Stimulated activated naive CD8-positive, alpha-beta T cell treated with anti-CD3 and anti-CD28 coated beads, Interleukin-15, amount 100 ng/mL, for 72 hours (primary cell): Measurements from ENCODE around the gene CXCL11.
"Not testable (repeated sequence)": the region's sequence is repeated elsewhere in the genome, so short reads cannot be mapped to it uniquely, and the experiment has no call there.

ENCODE experiments used
- ATAC-seq: fragments of 150-1000 bp; cut with Tn5 transposase; 2 replicates; pipeline ENCODE4 v1.10.0; 2021; ENCODE audit warnings: mild to moderate bottlenecking, moderate library complexity
- DNase-seq, 2 donors: peaks; one replicate each; pipeline ENCODE4 v3.0.0; 2021 to 2022
- H3K27ac Mint-ChIP-seq, 2 donors: one replicate each; pipeline ENCODE4 v1.8.0; 2022; ENCODE audit warnings: mild to moderate bottlenecking in 2 of 2, mixed read lengths in 2 of 2, moderate library complexity in 2 of 2
- H3K27me3 Mint-ChIP-seq: one replicate; pipeline ENCODE4 v1.8.0; 2022; ENCODE audit warnings: mixed read lengths
- H3K4me1 Mint-ChIP-seq: one replicate; pipeline ENCODE4 v1.8.0; 2022; ENCODE audit warnings: mild to moderate bottlenecking, mixed read lengths
- H3K4me3 Mint-ChIP-seq, 2 donors: one replicate each; pipeline ENCODE4 v1.8.0; 2022; ENCODE audit warnings: mild to moderate bottlenecking in 2 of 2, mixed read lengths in 2 of 2, moderate library complexity in 1 of 2
- H3K9me3 Mint-ChIP-seq, 2 donors: one replicate each; pipeline ENCODE4 v1.8.0; 2022; ENCODE audit warnings: mixed read lengths in 2 of 2

Gene CXCL11

GRCh38 chr4:76055421-76055820, 19.6 kb upstream of the CXCL11 start:
- Mint-ChIP-seq H3K9me3 (no peaks in the 10 kb centered on the region), H3K4me3 (peak overlapping the region in 1 of 2 donors; percentile 13), H3K27me3 (peaks cover 27% of the 10 kb centered on the region), H3K27ac (peak overlapping the region in 1 of 2 donors; percentile 29), H3K4me1 (peaks cover 38% of the 10 kb centered on the region)
- ATAC-seq, result no peak
- no peak for DNase-seq

GRCh38 chr4:76055016-76055415, 19.1 kb upstream of the CXCL11 start:
- Mint-ChIP-seq H3K27me3 (peaks cover 27% of the 10 kb centered on the region), H3K27ac (peak overlapping the region in 1 of 2 donors; percentile 29), H3K9me3 (no peaks in the 10 kb centered on the region), H3K4me3 (peak overlapping the region in 1 of 2 donors; percentile 13), H3K4me1 (peaks cover 34% of the 10 kb centered on the region)
- ATAC-seq (peak; percentile 96), DNase-seq (peak; percentile 24 to 61)

GRCh38 chr4:76053730-76054129, 17.9 kb upstream of the CXCL11 start:
- Mint-ChIP-seq H3K27me3 (peaks cover 27% of the 10 kb centered on the region), H3K9me3 (no peaks in the 10 kb centered on the region), H3K4me3 (no peak overlapping the region), H3K27ac (no peak overlapping the region), H3K4me1 (peaks cover 21% of the 10 kb centered on the region)
- DNase-seq (no peak), ATAC-seq (no peak)

GRCh38 chr4:76050560-76051050, 14.7 kb upstream of the CXCL11 start:
- peaks cover 16% of the 10 kb centered on the region for H3K27me3 Mint-ChIP-seq
- not testable (repeated sequence) for H3K27ac Mint-ChIP-seq, DNase-seq, ATAC-seq, H3K9me3 Mint-ChIP-seq, H3K4me3 Mint-ChIP-seq
- peaks cover 10% of the 10 kb centered on the region for H3K4me1 Mint-ChIP-seq

- not testable (repeated sequence) for ATAC-seq, H3K4me3 Mint-ChIP-seq, H3K9me3 Mint-ChIP-seq, H3K27me3 Mint-ChIP-seq, H3K4me1 Mint-ChIP-seq, DNase-seq
- peak overlapping the region in 1 of 2 donors; percentile 75 for H3K27ac Mint-ChIP-seq
Measured at GRCh38 chr4:76049860-76050416, 14.1 kb upstream of the CXCL11 start.

- H3K27me3 Mint-ChIP-seq, DNase-seq, H3K4me3 Mint-ChIP-seq, H3K9me3 Mint-ChIP-seq, H3K27ac Mint-ChIP-seq, ATAC-seq: not testable (repeated sequence)
- peaks cover 17% of the 10 kb centered on the region for H3K4me1 Mint-ChIP-seq
Measured at GRCh38 chr4:76044686-76045085, 8.8 kb upstream of the CXCL11 start.

- H3K4me3 Mint-ChIP-seq, H3K9me3 Mint-ChIP-seq, ATAC-seq, H3K27me3 Mint-ChIP-seq, DNase-seq: not testable (repeated sequence)
- Mint-ChIP-seq H3K27ac (peak overlapping the region in 1 of 2 donors; percentile 16), H3K4me1 (peaks cover 17% of the 10 kb centered on the region)
Measured at GRCh38 chr4:76043306-76043705, 7.4 kb upstream of the CXCL11 start.

- peak overlapping the region; percentile 37 to 62 for H3K4me3 Mint-ChIP-seq
- peak; percentile 95 for ATAC-seq
- not testable (repeated sequence) for H3K9me3 Mint-ChIP-seq, H3K27me3 Mint-ChIP-seq, DNase-seq
- H3K27ac Mint-ChIP-seq, result peak overlapping the region; percentile 80 to 85
- H3K4me1 Mint-ChIP-seq, result peaks cover 17% of the 10 kb centered on the region
Measured at GRCh38 chr4:76042241-76042998, 6.5 kb upstream of the CXCL11 start.

GRCh38 chr4:76036855-76037254, 985 bp upstream of the CXCL11 start:
- Mint-ChIP-seq H3K27ac (no peak overlapping the region), H3K9me3 (no peaks in the 10 kb centered on the region), H3K4me1 (peaks cover 12% of the 10 kb centered on the region), H3K4me3 (no peak overlapping the region), H3K27me3 (peaks cover 8% of the 10 kb centered on the region)
- DNase-seq (no peak), ATAC-seq (no peak)

- DNase-seq (no peak), ATAC-seq (no peak)
- Mint-ChIP-seq H3K4me1 (peaks cover 7% of the 10 kb centered on the region), H3K27me3 (no peaks in the 10 kb centered on the region), H3K4me3 (no peak overlapping the region), H3K27ac (no peak overlapping the region), H3K9me3 (no peaks in the 10 kb centered on the region)
Measured at GRCh38 chr4:76035141-76035540, 729 bp downstream of the CXCL11 start.

- Mint-ChIP-seq H3K27ac (no peak overlapping the region), H3K27me3 (peaks cover 6% of the 10 kb centered on the region), H3K4me3 (no peak overlapping the region), H3K4me1 (peaks cover 13% of the 10 kb centered on the region), H3K9me3 (no peaks in the 10 kb centered on the region)
- DNase-seq, result no peak
- ATAC-seq, result no peak
Measured at GRCh38 chr4:76029300-76029699, 6.6 kb downstream of the CXCL11 start.

- H3K9me3 Mint-ChIP-seq, result no peaks in the 10 kb centered on the region
- peak overlapping the region; percentile 63 to 71 for H3K4me3 Mint-ChIP-seq
- ATAC-seq, result no peak
- H3K27me3 Mint-ChIP-seq, result peaks cover 11% of the 10 kb centered on the region
- peak overlapping the region in 1 of 2 donors; percentile 38 for H3K27ac Mint-ChIP-seq
- peaks cover 20% of the 10 kb centered on the region for H3K4me1 Mint-ChIP-seq
- DNase-seq, result no peak
Measured at GRCh38 chr4:76028350-76028765, 7.5 kb downstream of the CXCL11 start.

- DNase-seq (no peak), ATAC-seq (peak; percentile 85)
- H3K27me3 Mint-ChIP-seq, result peaks cover 11% of the 10 kb centered on the region
- peak overlapping the region; percentile 7 to 10 for H3K27ac Mint-ChIP-seq
- no peaks in the 10 kb centered on the region for H3K9me3 Mint-ChIP-seq
- peak overlapping the region in 1 of 2 donors; percentile 21 for H3K4me3 Mint-ChIP-seq
- peaks cover 20% of the 10 kb centered on the region for H3K4me1 Mint-ChIP-seq
Measured at GRCh38 chr4:76024065-76024464, 11.8 kb downstream of the CXCL11 start.

- Mint-ChIP-seq H3K27ac (peak within 1 kb of the TSS; percentile 7 to 10), H3K4me3 (peak within 1 kb of the TSS in 1 of 2 donors; percentile 21), H3K27me3 (peaks cover 11% of the 10 kb centered on the region), H3K9me3 (no peaks in the 10 kb centered on the region), H3K4me1 (peaks cover 14% of the 10 kb centered on the region)
- ATAC-seq, result no peak
- no peak for DNase-seq
Measured at GRCh38 chr4:76023389-76023788, 12.5 kb downstream of the CXCL11 start, which contains the start of gene CXCL10. CXCL10 (minus strand) TSS chr4:76023497; CDS start chr4:76023431, 66 bp downstream.

- H3K27me3 Mint-ChIP-seq, result peaks cover 11% of the 10 kb centered on the region
- ATAC-seq (no peak), DNase-seq (no peak)
- H3K27ac Mint-ChIP-seq, result no peak overlapping the region
- H3K9me3 Mint-ChIP-seq, result no peaks in the 10 kb centered on the region
- no peak overlapping the region for H3K4me3 Mint-ChIP-seq
- peaks cover 11% of the 10 kb centered on the region for H3K4me1 Mint-ChIP-seq
Measured at GRCh38 chr4:76022677-76023076, 13.2 kb downstream of the CXCL11 start.

- no peak for ATAC-seq
- H3K27me3 Mint-ChIP-seq, result peaks cover 11% of the 10 kb centered on the region
- no peaks in the 10 kb centered on the region for H3K9me3 Mint-ChIP-seq
- DNase-seq, result no peak
- H3K4me1 Mint-ChIP-seq, result peaks cover 11% of the 10 kb centered on the region
- no peak overlapping the region for H3K27ac Mint-ChIP-seq
- H3K4me3 Mint-ChIP-seq, result no peak overlapping the region
Measured at GRCh38 chr4:76022031-76022430, 13.8 kb downstream of the CXCL11 start.
